ENCODE results near the gene HRH4.

HRH4 gene

DNA sequence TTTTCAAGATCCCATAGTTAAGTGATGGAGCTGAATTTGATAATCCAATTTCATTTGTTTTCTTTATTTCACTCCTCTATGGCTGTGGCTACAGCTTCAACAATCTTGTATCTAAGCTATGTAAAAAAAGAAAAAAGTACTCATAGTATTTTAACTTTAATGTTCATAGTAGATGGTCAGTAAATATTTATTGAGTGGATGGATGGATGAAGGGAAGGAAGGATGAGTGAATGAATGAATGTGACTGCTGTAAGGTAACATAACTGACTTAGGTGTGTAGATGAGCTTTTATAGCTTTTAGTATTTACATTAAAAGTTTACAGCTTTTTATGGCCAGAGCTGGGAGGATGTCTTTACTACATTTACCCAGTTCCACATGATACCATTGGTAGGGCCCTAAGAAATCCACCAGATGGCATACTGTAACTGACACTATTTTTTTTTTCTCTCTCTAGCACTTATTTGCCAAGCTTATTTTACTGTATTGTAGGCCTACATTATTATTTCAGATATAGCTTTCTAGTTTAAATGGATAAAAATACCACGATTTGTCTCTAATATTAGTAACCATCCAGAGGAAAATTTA, 13.4 kb upstream of the HRH4 start:
- peaks cover 3% of the 10 kb centered on the region for H3K4me1 Mint-ChIP-seq
- no peaks in the 10 kb centered on the region for H3K27me3 Mint-ChIP-seq
- no peaks in the 10 kb centered on the region for H3K9me3 Mint-ChIP-seq
- no peak for DNase-seq
- H3K36me3 Mint-ChIP-seq (ENCODE audit: low read depth), result peaks cover 30% of the 10 kb centered on the region
- no peak for ATAC-seq
- H3K27ac Mint-ChIP-seq, result no peak overlapping the region
- no peak overlapping the region for H3K4me3 Mint-ChIP-seq

DNA sequence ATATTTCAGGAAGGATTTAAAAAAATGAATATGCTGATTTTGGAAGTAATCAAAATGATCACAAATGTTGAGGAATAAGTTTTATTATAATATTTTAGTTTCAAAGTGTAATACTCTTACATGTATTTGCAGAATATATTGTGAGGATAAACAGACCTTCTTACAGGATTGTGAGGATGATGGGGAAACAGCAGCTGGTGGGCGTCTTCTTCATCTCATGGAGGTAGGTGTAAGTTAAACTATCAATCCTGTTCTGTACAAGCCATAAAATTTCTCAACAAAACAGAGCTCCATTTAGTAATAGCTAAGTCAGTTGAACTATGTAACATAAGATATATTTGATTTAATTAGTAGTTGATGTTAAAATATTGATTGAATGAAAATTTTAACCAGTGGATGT, 12.5 kb upstream of the HRH4 start:
- Mint-ChIP-seq H3K4me1 (peaks cover 3% of the 10 kb centered on the region), H3K27me3 (no peaks in the 10 kb centered on the region), H3K36me3 (ENCODE audit: low read depth) (peaks cover 30% of the 10 kb centered on the region), H3K9me3 (no peaks in the 10 kb centered on the region), H3K4me3 (no peak overlapping the region), H3K27ac (no peak overlapping the region)
- DNase-seq, result no peak
- no peak for ATAC-seq

DNA sequence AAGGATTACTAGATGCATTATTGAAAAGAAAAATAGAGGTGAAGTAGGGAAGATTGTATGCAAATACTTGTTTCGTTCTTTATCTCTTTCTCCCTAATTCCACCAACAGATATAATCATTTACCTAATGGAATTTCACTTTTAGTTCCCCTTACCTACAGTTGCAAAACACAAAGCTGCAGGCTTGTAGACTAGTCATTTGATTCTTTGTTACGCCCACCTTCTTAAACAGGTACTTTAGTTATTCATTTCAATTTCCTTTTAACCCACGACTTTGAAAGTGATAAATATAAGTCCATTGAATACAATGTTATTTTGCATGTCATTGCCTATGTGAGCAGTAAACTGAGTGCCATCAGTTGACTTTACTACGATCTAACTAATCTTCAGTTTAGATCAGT, 3.9 kb upstream of the HRH4 start:
- DNase-seq, result no peak
- H3K4me1 Mint-ChIP-seq, result peaks cover 4% of the 10 kb centered on the region
- H3K36me3 Mint-ChIP-seq (ENCODE audit: low read depth), result peaks cover 5% of the 10 kb centered on the region
- no peak overlapping the region for H3K27ac Mint-ChIP-seq
- ATAC-seq, result peak; percentile 59
- H3K27me3 Mint-ChIP-seq, result no peaks in the 10 kb centered on the region
- no peak overlapping the region for H3K4me3 Mint-ChIP-seq
- no peaks in the 10 kb centered on the region for H3K9me3 Mint-ChIP-seq

DNA sequence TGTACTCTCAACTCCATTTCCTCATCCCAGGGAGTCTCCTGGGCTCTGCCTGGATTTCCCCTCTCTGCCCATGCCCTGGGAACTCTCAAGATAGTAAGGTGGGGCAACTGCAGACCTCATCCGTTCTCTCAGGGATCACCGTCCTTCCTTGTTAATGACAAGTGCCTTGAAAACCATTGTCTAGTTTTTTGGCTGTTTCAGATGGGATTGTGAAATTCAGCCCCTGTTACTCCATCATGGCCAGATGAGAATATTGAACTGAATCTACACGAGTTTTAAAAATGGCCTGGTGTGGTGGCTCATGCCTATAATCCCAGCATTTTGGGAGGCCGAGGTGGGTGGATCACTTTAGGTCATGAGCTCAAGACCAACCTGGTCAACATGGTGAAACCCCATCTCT, 665 bp upstream of the HRH4 start:
- peaks cover 5% of the 10 kb centered on the region for H3K36me3 Mint-ChIP-seq (ENCODE audit: low read depth)
- no peak overlapping the region for H3K27ac Mint-ChIP-seq
- H3K4me1 Mint-ChIP-seq, result peaks cover 8% of the 10 kb centered on the region
- no peaks in the 10 kb centered on the region for H3K27me3 Mint-ChIP-seq
- ATAC-seq (no peak), DNase-seq (no peak)
- H3K9me3 Mint-ChIP-seq, result no peaks in the 10 kb centered on the region
- no peak overlapping the region for H3K4me3 Mint-ChIP-seq

DNA sequence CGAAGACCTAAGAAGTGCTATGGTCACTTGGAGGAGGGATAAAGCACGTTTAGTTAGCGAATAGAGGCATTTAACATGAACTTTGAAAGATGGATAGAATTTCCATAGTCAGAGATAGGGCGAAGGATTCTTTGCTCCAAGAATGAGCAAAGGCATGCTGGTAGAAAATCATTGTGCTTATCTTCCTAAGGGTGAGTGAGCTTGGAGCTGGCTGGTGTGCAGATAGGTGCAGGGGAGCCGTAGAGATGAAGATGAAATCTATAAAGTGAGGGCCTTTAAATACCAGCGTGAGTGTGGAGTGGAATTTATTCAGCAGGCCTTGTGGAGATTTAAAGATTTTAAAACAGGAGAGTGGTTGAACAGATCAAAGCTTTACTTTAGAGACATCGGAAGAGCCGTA, 1.6 kb downstream of the HRH4 start:
- DNase-seq (no peak), ATAC-seq (no peak)
- no peaks in the 10 kb centered on the region for H3K27me3 Mint-ChIP-seq
- no peak overlapping the region for H3K4me3 Mint-ChIP-seq
- H3K9me3 Mint-ChIP-seq, result no peaks in the 10 kb centered on the region
- no peak overlapping the region for H3K27ac Mint-ChIP-seq
- peaks cover 4% of the 10 kb centered on the region for H3K4me1 Mint-ChIP-seq
- no peaks in the 10 kb centered on the region for H3K36me3 Mint-ChIP-seq (ENCODE audit: low read depth)

DNA sequence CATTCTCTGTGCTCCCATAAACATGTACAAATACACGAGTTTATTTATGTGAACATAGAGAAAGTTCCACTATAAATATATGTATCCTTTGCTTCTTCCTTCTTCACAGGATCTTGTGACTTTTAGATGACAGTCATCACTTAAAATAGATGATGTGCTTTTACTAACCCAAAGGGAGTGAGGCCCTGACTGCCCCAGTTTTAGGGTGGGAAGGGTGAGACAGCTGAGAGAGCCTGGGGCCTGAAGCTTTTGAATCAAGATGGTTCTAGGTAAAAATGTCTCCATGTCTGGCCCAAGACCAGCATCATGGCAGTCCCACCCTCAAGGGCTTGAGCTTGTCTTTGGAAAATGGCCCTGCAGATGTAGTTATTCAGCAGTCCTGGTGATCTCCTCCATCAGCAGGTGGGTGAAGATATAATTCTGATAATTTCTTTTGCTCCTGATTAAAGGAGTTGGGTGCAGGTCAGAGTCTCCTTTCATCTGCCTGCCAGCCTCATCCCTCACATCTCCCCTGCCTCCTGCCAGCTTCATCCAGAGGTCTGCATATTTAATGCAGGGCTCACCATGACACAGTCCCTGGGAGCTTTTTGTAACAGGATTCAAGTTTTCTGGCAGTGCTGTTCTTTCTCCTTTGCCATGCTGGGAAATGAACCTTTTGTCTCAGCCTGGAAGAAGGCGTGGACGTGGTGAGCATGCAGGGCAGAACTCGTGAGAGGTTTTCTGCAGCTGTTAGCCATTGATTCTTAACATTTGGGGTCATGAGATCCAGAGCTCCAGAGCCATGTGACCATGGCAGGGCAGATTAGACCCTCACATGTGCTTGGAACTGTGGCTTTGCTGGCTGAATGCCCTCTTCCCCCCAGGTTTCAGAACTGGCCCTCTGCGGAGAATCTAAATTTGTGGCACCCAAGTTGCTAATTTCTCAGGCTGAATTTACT, 2.7 kb downstream of the HRH4 start:
- ATAC-seq (no peak), DNase-seq (no peak)
- Mint-ChIP-seq H3K4me1 (peaks cover 4% of the 10 kb centered on the region), H3K9me3 (no peaks in the 10 kb centered on the region), H3K27me3 (no peaks in the 10 kb centered on the region), H3K27ac (no peak overlapping the region), H3K36me3 (ENCODE audit: low read depth) (no peaks in the 10 kb centered on the region), H3K4me3 (no peak overlapping the region)

DNA sequence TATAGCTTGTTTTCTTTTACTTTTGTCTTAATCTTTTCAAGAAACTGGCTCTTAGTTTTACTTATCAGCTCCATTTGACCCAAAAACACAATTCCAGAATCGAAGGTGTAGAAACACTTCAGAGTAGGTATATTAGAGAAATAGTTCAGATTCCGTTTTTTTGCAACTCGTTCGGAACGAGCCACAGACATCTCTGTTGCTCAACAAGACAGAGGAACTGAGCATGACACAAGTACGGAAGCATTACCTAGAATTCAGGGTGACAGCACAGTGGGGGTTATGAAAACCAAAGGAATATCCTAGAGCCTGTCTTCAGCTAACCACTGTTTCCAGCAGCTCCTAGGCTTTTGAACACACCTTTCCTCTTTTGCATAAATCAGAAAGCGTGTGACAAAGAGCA, 5.0 kb downstream of the HRH4 start:
- no peak for DNase-seq
- Mint-ChIP-seq H3K27me3 (no peaks in the 10 kb centered on the region), H3K4me1 (peaks cover 4% of the 10 kb centered on the region), H3K36me3 (ENCODE audit: low read depth) (no peaks in the 10 kb centered on the region), H3K4me3 (no peak overlapping the region), H3K9me3 (no peaks in the 10 kb centered on the region), H3K27ac (no peak overlapping the region)
- ATAC-seq, result no peak

DNA sequence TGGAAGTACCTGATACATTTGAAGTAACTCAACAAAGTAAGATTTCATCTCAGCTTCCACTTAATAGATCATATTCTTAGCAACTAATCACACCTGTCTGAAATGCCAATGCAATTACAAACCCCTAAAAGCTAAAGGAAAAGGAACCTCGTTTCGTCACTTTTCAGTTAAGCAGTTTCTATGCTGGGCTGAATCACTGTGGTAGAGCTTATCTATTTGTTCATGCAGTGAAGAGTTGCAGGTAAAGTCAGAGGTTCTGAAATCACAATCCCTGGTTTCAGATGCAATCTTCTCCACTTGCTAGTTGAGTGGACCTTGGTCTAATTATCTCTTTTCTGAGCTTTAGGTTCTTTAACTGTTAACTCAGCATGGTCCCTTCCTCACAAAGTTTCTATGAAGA, 6.3 kb downstream of the HRH4 start:
- H3K9me3 Mint-ChIP-seq, result no peaks in the 10 kb centered on the region
- no peak for ATAC-seq
- no peak overlapping the region for H3K4me3 Mint-ChIP-seq
- H3K27ac Mint-ChIP-seq, result no peak overlapping the region
- H3K36me3 Mint-ChIP-seq (ENCODE audit: low read depth), result no peaks in the 10 kb centered on the region
- no peaks in the 10 kb centered on the region for H3K27me3 Mint-ChIP-seq
- DNase-seq, result no peak
- H3K4me1 Mint-ChIP-seq, result peaks cover 4% of the 10 kb centered on the region

DNA sequence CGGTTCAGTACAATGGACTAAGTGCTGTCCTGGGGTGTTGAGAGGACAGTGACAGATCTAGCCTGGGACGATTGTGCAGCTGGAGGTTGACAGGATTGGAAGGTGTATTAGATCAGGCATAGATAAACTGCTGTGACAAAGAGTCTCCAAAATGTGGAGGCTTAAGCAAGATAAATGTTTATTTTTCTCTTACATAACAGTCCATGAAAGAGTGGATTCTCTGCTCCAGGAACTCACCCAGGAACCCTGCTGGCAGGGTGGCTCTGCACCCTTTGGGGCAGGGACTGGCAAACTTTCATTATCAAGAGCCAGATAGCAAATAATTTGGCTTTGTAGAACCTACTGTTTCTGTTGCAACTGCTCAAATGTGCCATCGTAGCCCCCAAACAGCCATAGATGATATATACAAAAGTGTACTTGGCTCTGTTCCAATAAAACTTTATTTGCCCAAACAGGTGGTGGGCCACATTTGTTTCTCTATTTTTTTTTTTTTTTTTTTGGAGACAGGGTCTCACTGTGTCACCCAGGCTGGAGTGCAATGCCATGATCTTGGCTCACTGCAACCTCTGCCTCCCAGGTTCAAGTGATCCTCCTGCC, 9.7 kb downstream of the HRH4 start:
- no peak for ATAC-seq
- Mint-ChIP-seq H3K36me3 (ENCODE audit: low read depth) (no peaks in the 10 kb centered on the region), H3K4me3 (no peak overlapping the region), H3K4me1 (no peaks in the 10 kb centered on the region), H3K27me3 (no peaks in the 10 kb centered on the region), H3K27ac (no peak overlapping the region), H3K9me3 (no peaks in the 10 kb centered on the region)
- DNase-seq, result no peak

DNA sequence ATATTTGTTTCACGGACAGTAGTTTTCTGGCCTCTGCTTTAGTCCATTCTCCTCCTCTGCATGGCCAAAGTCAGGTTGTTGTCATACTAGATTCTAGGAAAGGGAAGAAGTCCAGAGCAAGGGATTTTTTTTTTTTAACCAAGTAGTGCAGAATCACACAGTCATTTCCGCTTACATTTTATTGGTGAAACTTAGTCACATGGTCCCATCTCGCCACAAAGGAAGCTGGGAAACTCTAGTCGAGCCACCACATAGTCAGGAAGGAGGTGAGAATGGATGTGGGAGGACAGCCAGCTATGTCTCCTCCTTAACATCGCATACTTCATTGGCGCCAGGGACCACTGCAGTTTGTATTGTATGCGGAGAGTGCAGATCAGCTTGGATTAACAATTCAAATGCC, 10.4 kb downstream of the HRH4 start:
- Mint-ChIP-seq H3K4me1 (no peaks in the 10 kb centered on the region), H3K4me3 (no peak overlapping the region), H3K9me3 (no peaks in the 10 kb centered on the region), H3K27ac (no peak overlapping the region), H3K27me3 (no peaks in the 10 kb centered on the region), H3K36me3 (ENCODE audit: low read depth) (no peaks in the 10 kb centered on the region)
- no peak for DNase-seq
- no peak for ATAC-seq

DNA sequence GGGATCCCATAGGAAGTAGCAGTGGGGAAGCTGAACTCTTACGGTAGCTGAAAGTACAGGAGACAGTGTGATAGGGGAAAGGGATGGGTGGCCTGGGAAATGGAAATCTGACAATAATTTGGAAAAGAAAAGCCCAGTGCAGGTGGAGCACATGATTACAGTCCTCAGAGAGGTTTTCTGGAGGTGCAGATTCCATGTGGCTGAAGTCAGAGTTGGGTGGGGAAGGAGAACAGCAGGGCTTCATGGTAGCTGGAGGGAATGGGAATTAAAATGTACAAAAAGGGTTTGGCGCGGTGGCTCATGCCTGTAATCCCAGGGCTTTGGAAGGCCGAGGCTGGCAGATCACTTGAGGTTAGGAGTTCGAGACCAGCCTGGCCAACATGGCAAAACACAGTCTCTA, 12.2 kb downstream of the HRH4 start:
- H3K4me3 Mint-ChIP-seq, result no peak overlapping the region
- ATAC-seq, result no peak
- no peaks in the 10 kb centered on the region for H3K27me3 Mint-ChIP-seq
- no peaks in the 10 kb centered on the region for H3K36me3 Mint-ChIP-seq (ENCODE audit: low read depth)
- DNase-seq, result no peak
- no peaks in the 10 kb centered on the region for H3K9me3 Mint-ChIP-seq
- no peaks in the 10 kb centered on the region for H3K4me1 Mint-ChIP-seq
- no peak overlapping the region for H3K27ac Mint-ChIP-seq

DNA sequence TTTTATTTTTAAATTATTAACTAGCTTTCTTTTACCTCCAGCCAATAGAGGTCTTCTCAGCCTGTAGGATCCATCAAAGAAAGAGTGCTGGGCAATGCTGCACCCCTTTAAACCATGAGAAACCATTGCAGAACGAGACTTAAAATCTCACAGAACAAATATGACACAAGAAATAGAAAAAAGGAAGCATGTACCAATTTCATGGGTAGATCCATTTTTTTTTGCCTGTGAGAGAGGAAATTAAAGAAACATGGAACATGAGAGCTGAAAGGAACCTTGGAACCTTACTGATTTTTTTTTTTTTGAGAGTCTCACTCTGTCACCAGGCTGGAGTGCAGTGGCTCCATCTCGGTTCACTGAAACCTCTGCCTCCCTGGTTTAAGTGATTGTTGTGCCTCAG, 14.0 kb downstream of the HRH4 start:
- DNase-seq (no peak), ATAC-seq (no peak)
- no peaks in the 10 kb centered on the region for H3K36me3 Mint-ChIP-seq (ENCODE audit: low read depth)
- no peak overlapping the region for H3K27ac Mint-ChIP-seq
- H3K27me3 Mint-ChIP-seq, result no peaks in the 10 kb centered on the region
- no peaks in the 10 kb centered on the region for H3K4me1 Mint-ChIP-seq
- no peak overlapping the region for H3K4me3 Mint-ChIP-seq
- H3K9me3 Mint-ChIP-seq, result no peaks in the 10 kb centered on the region

DNA sequence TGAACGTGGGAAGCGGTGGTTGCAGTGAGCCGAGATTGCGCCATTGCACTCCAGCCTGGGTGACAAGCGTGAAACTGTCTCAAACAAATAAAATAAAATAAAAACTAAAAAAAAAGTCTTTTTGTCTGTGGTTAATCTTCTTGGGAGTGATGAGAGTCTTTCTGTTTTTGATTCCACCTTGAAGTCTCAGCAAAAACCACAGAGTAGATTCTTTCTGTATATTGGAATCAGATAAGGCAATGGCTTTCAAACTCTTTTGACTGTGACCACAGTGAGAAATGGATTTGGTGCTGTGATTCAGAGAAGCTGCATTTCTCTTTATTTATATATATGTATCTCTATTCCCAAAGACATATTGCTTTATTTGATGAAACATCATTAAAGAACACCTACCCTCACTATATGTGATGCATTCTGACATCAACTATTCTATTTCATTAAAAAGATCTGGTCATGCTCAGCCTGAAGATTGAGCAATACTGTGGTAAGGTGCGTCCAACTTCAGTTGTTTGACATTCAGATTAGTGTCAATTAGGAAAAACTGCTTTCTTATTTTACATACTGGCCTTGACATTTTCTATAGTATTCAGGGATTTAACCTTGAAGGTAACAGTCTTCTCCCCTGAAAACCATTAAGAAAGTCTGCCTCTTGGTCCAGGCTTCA, 15.6 kb downstream of the HRH4 start:
- Mint-ChIP-seq H3K36me3 (ENCODE audit: low read depth) (no peaks in the 10 kb centered on the region), H3K4me1 (no peaks in the 10 kb centered on the region), H3K4me3 (no peak overlapping the region), H3K27me3 (no peaks in the 10 kb centered on the region), H3K27ac (no peak overlapping the region), H3K9me3 (no peaks in the 10 kb centered on the region)
- ATAC-seq (no peak), DNase-seq (no peak)

DNA sequence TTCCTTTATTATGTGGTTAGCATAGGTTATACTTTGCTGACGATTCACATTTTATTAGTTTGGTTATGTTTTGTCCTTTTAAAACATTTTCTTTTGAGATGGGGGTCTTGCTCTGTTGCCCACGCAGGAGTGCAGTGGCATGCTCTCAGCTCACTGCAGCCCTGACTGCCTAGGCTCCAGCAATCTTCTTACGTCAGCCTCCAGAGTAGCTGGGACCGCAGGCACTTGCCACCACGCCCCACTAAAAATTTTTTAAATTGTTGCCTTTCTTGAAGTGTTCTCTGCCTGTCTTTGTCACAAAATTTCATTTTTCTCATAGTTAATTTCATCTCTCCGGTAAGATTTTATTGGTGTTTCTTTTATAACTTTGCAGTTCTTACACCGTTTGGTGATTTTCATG, 18.9 kb downstream of the HRH4 start:
- no peak for DNase-seq
- H3K9me3 Mint-ChIP-seq, result no peaks in the 10 kb centered on the region
- H3K4me1 Mint-ChIP-seq, result no peaks in the 10 kb centered on the region
- no peak overlapping the region for H3K27ac Mint-ChIP-seq
- H3K36me3 Mint-ChIP-seq (ENCODE audit: low read depth), result no peaks in the 10 kb centered on the region
- no peak overlapping the region for H3K4me3 Mint-ChIP-seq
- peaks cover 3% of the 10 kb centered on the region for H3K27me3 Mint-ChIP-seq
- no peak for ATAC-seq

DNA sequence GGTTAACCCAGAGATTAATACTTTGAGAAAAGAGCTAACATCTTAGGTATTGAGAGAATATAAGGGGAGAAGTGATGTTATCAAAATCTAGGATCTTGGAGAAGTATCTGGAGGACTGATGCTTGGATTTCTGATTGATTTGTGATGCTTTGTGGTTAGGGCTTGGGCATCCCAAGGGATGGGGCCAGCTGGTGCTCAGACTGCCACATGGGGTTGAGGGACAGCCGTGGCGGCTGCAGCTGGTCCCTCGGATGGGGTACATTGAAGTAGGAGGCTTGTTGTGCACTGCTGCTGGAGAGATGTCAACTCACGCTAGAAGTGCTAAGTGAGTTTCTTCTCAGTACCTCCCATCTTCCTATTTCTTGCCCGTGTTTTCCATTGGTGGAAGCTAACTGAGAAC, 22.4 kb downstream of the HRH4 start:
- H3K27me3 Mint-ChIP-seq, result peaks cover 9% of the 10 kb centered on the region
- H3K4me1 Mint-ChIP-seq, result no peaks in the 10 kb centered on the region
- H3K36me3 Mint-ChIP-seq (ENCODE audit: low read depth), result no peaks in the 10 kb centered on the region
- no peak overlapping the region for H3K27ac Mint-ChIP-seq
- H3K9me3 Mint-ChIP-seq, result no peaks in the 10 kb centered on the region
- ATAC-seq (no peak), DNase-seq (no peak)
- H3K4me3 Mint-ChIP-seq, result no peak overlapping the region

Data from activated naive CD8-positive, alpha-beta T cell treated with anti-CD3 and anti-CD28 coated beads, Interleukin-2, amount 50 U/mL, for 24 hours (primary cell).